Skin of body (tissue), 2 donors: ENCODE measurements around the gene ST14. TPM values are rescaled to one million over a fixed set of nuclear protein-coding genes. Genes with fewer than 3 reads are reported as not detected.

Experiments
- DNase-seq: peaks from one replicate; lab custom pipeline; 2025; lab: John Stamatoyannopoulos, UW
- total RNA-seq: library from RNA; depleted of rRNA; stranded (reverse); fragments of >200 nt; gene quantifications from one replicate; pipeline ENCODE4 v1.2.3, GENCODE V29; 2014

ST14 gene
- total RNA-seq = 18.3 TPM

- DNase-seq = no peak
Measured at GRCh38 chr11:130159657-130160497, at the start of gene ST14. Gene ST14 (plus strand): TSS chr11:130159782. CDS start chr11:130159980, 198 bp downstream.

- DNase-seq = no peak
Measured at GRCh38 chr11:130110339-130111108, 49.1 kb upstream of the ST14 start.

- no peak for DNase-seq
Measured at GRCh38 chr11:130112071-130112830, 47.3 kb upstream of the ST14 start.

GRCh38 chr11:130114281-130114680 is 45.3 kb upstream of the ST14 start:
- no peak for DNase-seq

GRCh38 chr11:130114726-130115125 is 44.9 kb upstream of the ST14 start:
- DNase-seq = no peak

- DNase-seq = no peak
Measured at GRCh38 chr11:130115218-130115617, 44.4 kb upstream of the ST14 start.

- DNase-seq = no peak
Measured at GRCh38 chr11:130118165-130118564, 41.4 kb upstream of the ST14 start.

GRCh38 chr11:130118636-130119387 is 40.8 kb upstream of the ST14 start:
- no peak for DNase-seq

- no peak for DNase-seq
Measured at GRCh38 chr11:130120045-130120444, 39.5 kb upstream of the ST14 start.

- DNase-seq = no peak
Measured at GRCh38 chr11:130121445-130121978, 38.1 kb upstream of the ST14 start.

- DNase-seq = no peak
Measured at GRCh38 chr11:130122141-130122575, 37.4 kb upstream of the ST14 start.

- DNase-seq = no peak
Measured at GRCh38 chr11:130123414-130124040, 36.1 kb upstream of the ST14 start.

- DNase-seq = no peak
Measured at GRCh38 chr11:130124096-130124495, 35.5 kb upstream of the ST14 start.

- no peak for DNase-seq
Measured at GRCh38 chr11:130125638-130126037, 33.9 kb upstream of the ST14 start.

- no peak for DNase-seq
Measured at GRCh38 chr11:130126516-130126915, 33.1 kb upstream of the ST14 start.

- no peak for DNase-seq
Measured at GRCh38 chr11:130127509-130127908, 32.1 kb upstream of the ST14 start.

GRCh38 chr11:130128626-130129025 is 31.0 kb upstream of the ST14 start:
- no peak for DNase-seq

- DNase-seq = no peak
Measured at GRCh38 chr11:130129922-130130321, 29.7 kb upstream of the ST14 start.

GRCh38 chr11:130131961-130132850 is 27.4 kb upstream of the ST14 start:
- peak; percentile 48 for DNase-seq
